Endothelial cell of umbilical vein (primary cell): ENCODE results near the gene MAP3K12. TPM values are rescaled to one million over a fixed set of nuclear protein-coding genes. Genes with fewer than 3 reads are reported as not detected.

Experiments
- BruUV-seq: library from RNA; stranded (reverse); fragments of 400-500 nt; replicated peaks from 2 replicates; lab custom pipeline; 2021; lab: Mats Ljungman, UMichigan
- CTCF ChIA-PET: fragments of 300-600, 350-600 bp; sonication (Branson Sonifier 250); formaldehyde crosslinking; loops from one replicate; lab custom pipeline; 2021; ENCODE audit warnings: antibody characterized with exemption, inconsistent platforms; lab: Charles Lee
- POLR2A ChIA-PET: fragments of 300-600, 350-600 bp; sonication (Branson Sonifier 250); formaldehyde crosslinking; loops from one replicate; lab custom pipeline; 2021; ENCODE audit warnings: antibody characterized with exemption, inconsistent platforms; lab: Charles Lee
- DNase-seq: peaks from one replicate; pipeline ENCODE4 v3.0.0-alpha.2; 2011; ENCODE audit warnings: low read depth, low spot score
- FAIRE-seq: peaks from 2 replicates; lab custom pipeline; 2011; peaks lifted over from hg19 to GRCh38; lab: Jason Lieb, UNC
- H2AFZ ChIP-seq: 2 replicates; pipeline ENCODE4 v1.6.0; 2012; ENCODE audit warnings: low read depth, low read length, control low read depth, inconsistent platforms
- H3K27ac ChIP-seq: 2 replicates; pipeline ENCODE4 v1.5.1; 2011; ENCODE audit warnings: low read depth, mild to moderate bottlenecking, control low read depth, low read length, moderate library complexity; ENCODE audit not compliant: insufficient read depth
- H3K27me3 ChIP-seq, 2 experiments: 2 replicates each; pipeline versions ENCODE4 v1.6.0 to v1.6.1; 2011; ENCODE audit warnings: low read length in 2 of 2, mixed read lengths in 1 of 2; ENCODE audit not compliant: control insufficient read depth in 2 of 2, insufficient read depth in 2 of 2
- H3K36me3 ChIP-seq, 2 experiments: 2 replicates in 1 of 2; 3 replicates in 1 of 2; pipeline ENCODE4 v1.5.1; 2011; ENCODE audit warnings: low read length in 2 of 2, mild to moderate bottlenecking in 1 of 2, moderate library complexity in 1 of 2; ENCODE audit not compliant: control insufficient read depth in 2 of 2, insufficient read depth in 2 of 2; ENCODE audit errors: extremely low read depth in 1 of 2
- H3K4me1 ChIP-seq: 3 replicates; pipeline ENCODE4 v1.5.1; 2011; ENCODE audit warnings: mild to moderate bottlenecking, low read length; ENCODE audit not compliant: control insufficient read depth, insufficient read depth; ENCODE audit errors: extremely low read depth
- H3K4me2 ChIP-seq: 2 replicates; pipeline ENCODE4 v1.6.1; 2011; ENCODE audit warnings: low read length, control low read depth, mixed read lengths; ENCODE audit not compliant: insufficient read depth
- H3K4me3 ChIP-seq, 3 experiments: fragments of 200-600 bp in 1 of 3; sonication (generic), shearing (Covaris generic) in 1 of 3; replicated peaks in 1 of 3; 2 replicates each; pipeline ENCODE4 v1.5.1; 2011 to 2016; ENCODE audit warnings: control low read depth in 3 of 3, low read length in 3 of 3, mild to moderate bottlenecking in 2 of 3, inconsistent platforms in 1 of 3, low read depth in 1 of 3, moderate library complexity in 1 of 3; ENCODE audit not compliant: insufficient read depth in 1 of 3
- H3K79me2 ChIP-seq: 2 replicates; pipeline ENCODE4 v1.6.0; 2012; ENCODE audit warnings: low read length, inconsistent platforms; ENCODE audit not compliant: control insufficient read depth, insufficient read depth
- H3K9ac ChIP-seq: replicated peaks from 2 replicates; pipeline ENCODE3; 2011; ENCODE audit warnings: low read length, control low read depth; ENCODE audit not compliant: insufficient read depth; ENCODE audit errors: extremely low read depth
- H3K9me1 ChIP-seq: replicated peaks from 3 replicates; pipeline ENCODE4 v1.6.0; 2011; ENCODE audit warnings: mild to moderate bottlenecking, low read length; ENCODE audit not compliant: control insufficient read depth, insufficient read depth; ENCODE audit errors: extremely low read depth
- H3K9me3 ChIP-seq: replicated peaks from 2 replicates; pipeline ENCODE4 v1.5.1; 2012; ENCODE audit warnings: low read length, inconsistent platforms; ENCODE audit not compliant: control insufficient read depth, insufficient read depth
- H4K20me1 ChIP-seq: replicated peaks from 2 replicates; pipeline ENCODE3; 2011; ENCODE audit warnings: mild to moderate bottlenecking, low read length; ENCODE audit not compliant: control insufficient read depth, insufficient read depth; ENCODE audit errors: extremely low read depth
- EZH2 ChIP-seq: IDR thresholded peaks from 2 replicates; pipeline ENCODE4 v1.6.1; 2012; ENCODE audit warnings: borderline replicate concordance, low read depth, mild to moderate bottlenecking, moderate library complexity, low read length, inconsistent platforms; ENCODE audit not compliant: severe bottlenecking
- FOS ChIP-seq: IDR thresholded peaks from 2 replicates; pipeline ENCODE4 v1.6.1; 2011; ENCODE audit warnings: mild to moderate bottlenecking, low read length, moderate library complexity, borderline replicate concordance; ENCODE audit not compliant: insufficient read depth
- GATA2 ChIP-seq: IDR thresholded peaks from 2 replicates; pipeline ENCODE4 v1.7.0; 2011; ENCODE audit warnings: low read depth, mild to moderate bottlenecking, moderate library complexity, mixed read lengths, low read length; ENCODE audit not compliant: insufficient read length, insufficient read depth
- JUN ChIP-seq: IDR thresholded peaks from 2 replicates; pipeline ENCODE4 v1.6.1; 2011; ENCODE audit warnings: borderline replicate concordance, low read depth; ENCODE audit not compliant: insufficient read length, insufficient read depth
- MYC ChIP-seq: IDR thresholded peaks from one replicate; pipeline ENCODE4 v1.6.1; 2011; ENCODE audit warnings: mild to moderate bottlenecking, low read depth, low read length
- POLR2A ChIP-seq: IDR thresholded peaks from 2 replicates; pipeline ENCODE4 v1.6.1; 2012; ENCODE audit warnings: low read depth, mild to moderate bottlenecking, control low read depth, low read length
- POLR2AphosphoS5 ChIP-seq: IDR thresholded peaks from 2 replicates; pipeline ENCODE4 v1.6.1; 2012; ENCODE audit warnings: low read depth, mild to moderate bottlenecking, control low read depth, low read length, moderate library complexity; ENCODE audit not compliant: insufficient read depth
- dilution Hi-C: fragments of 300-500 bp; cut with MboI; formaldehyde crosslinking; loops from one replicate; pipeline ENCODE4 v1.15.0; 2019; ENCODE audit warnings: low sequenced_read_pairs; ENCODE audit not compliant: extremely low pct_ligation_motif_present
- intact Hi-C: fragments of 100-400 bp; cut with micrococcal nuclease; formaldehyde crosslinking; loops from one replicate; pipeline ENCODE4 v1.10.0; 2022
- polyA plus RNA-seq, 4 experiments: library from polyadenylated mRNA; depleted of rRNA in 3 of 4; stranded (reverse) in 3 of 4; unstranded in 1 of 4; fragments of >200 nt; gene quantifications; 2 replicates each; pipeline versions ENCODE4 v1.2.1 to v1.2.3, GENCODE V29; 2011 to 2012; ENCODE audit warnings: missing spikeins in 1 of 4
- total RNA-seq: library from RNA; stranded (reverse); gene quantifications from 2 replicates; pipeline ENCODE4 v1.2.3, GENCODE V29; 2021
- TF ChIP-seq, protein P1 (sequence below), 2 donors: IDR thresholded peaks; 1 replicate in 1 of 2; 2 replicates in 1 of 2; pipeline ENCODE4 v1.5.1; 2011; ENCODE audit warnings: low read length in 2 of 2, mild to moderate bottlenecking in 2 of 2, moderate library complexity in 2 of 2, control low read depth in 1 of 2, inconsistent platforms in 1 of 2, low read depth in 1 of 2; ENCODE audit not compliant: insufficient read depth in 1 of 2; ENCODE audit errors: extremely low read depth in 1 of 2
- TF ChIP-seq, protein P2 (sequence below): IDR thresholded peaks from 2 replicates; pipeline ENCODE4 v1.6.1; 2011; ENCODE audit not compliant: insufficient read depth, insufficient read length

MAP3K12 gene
- total and polyA plus RNA-seq, 2 donors (not counting 3 experiments of a cell fraction or from before 2014, with no cell fraction given), result 29.3 to 66.2 TPM

DNA sequence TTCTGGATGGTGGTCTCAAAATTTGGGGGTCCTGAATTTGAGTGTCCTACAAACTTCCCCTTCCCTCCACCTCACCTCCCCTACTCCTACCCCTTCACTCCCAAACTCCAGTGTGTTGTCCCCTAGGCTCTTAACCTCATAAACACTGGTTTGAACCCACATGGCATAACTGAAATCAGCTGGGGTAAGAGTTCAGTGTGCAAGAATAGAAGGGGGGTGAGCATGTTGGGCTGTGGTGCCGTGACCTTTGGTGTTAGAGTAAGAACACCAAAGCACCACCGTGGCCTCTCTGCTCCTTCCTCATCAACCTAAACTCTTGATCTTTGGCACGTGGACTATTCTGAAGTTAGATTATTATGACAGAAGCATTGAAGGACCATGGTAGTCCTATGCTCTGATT, 36.3 kb downstream of the MAP3K12 start:
- H3K36me3 ChIP-seq, result peaks cover 70 to 87% of the 10 kb centered on the region in 2 experiments

More for the DNA sequence above, 36.3 kb downstream of the MAP3K12 start:
- DNase-seq, result no peak
- Histone ChIP-seq H3K27me3 (no peaks in the 10 kb centered on the region), H3K4me2 (no peak overlapping the region), H3K4me1 (no peaks in the 10 kb centered on the region), H3K27ac (no peak overlapping the region), H2AFZ (no peak overlapping the region), H3K9me1 (no peaks in the 10 kb centered on the region), H3K79me2 (peaks cover 89% of the 10 kb centered on the region), H4K20me1 (peaks cover 24% of the 10 kb centered on the region), H3K9me3 (no peaks in the 10 kb centered on the region), H3K9ac (no peak overlapping the region), H3K4me3 (no peak overlapping the region)
- ChIA-PET POLR2A (no interaction called here), CTCF (interaction anchor here (1.2 kb wide), 1 partner anchor 14 kb away, joined by 6 read pairs; no protein-coding TSS in a partner anchor)
- dilution Hi-C loops, result no loop called here
- intact Hi-C loops, result no loop called here
- BruUV-seq, result no TSS peak
- no peak for FAIRE-seq
- no peak for TF ChIP-seq POLR2A
- TF ChIP-seq EZH2, result no peak
- TF ChIP-seq FOS, result no peak
- TF ChIP-seq POLR2AphosphoS5, result no peak
- TF ChIP-seq GATA2, result no peak
- TF ChIP-seq, protein P1, sequence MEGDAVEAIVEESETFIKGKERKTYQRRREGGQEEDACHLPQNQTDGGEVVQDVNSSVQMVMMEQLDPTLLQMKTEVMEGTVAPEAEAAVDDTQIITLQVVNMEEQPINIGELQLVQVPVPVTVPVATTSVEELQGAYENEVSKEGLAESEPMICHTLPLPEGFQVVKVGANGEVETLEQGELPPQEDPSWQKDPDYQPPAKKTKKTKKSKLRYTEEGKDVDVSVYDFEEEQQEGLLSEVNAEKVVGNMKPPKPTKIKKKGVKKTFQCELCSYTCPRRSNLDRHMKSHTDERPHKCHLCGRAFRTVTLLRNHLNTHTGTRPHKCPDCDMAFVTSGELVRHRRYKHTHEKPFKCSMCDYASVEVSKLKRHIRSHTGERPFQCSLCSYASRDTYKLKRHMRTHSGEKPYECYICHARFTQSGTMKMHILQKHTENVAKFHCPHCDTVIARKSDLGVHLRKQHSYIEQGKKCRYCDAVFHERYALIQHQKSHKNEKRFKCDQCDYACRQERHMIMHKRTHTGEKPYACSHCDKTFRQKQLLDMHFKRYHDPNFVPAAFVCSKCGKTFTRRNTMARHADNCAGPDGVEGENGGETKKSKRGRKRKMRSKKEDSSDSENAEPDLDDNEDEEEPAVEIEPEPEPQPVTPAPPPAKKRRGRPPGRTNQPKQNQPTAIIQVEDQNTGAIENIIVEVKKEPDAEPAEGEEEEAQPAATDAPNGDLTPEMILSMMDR (IDR thresholded peaks at IDR 0.05; ENCODE audit: extremely low read depth in 1 of 2, insufficient read depth in 1 of 2, low read depth in 1 of 2, low read length in 2 of 2), result no peak
- TF ChIP-seq, protein P2, sequence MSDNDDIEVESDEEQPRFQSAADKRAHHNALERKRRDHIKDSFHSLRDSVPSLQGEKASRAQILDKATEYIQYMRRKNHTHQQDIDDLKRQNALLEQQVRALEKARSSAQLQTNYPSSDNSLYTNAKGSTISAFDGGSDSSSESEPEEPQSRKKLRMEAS, result no peak
- no peak for TF ChIP-seq JUN
- TF ChIP-seq MYC, result no peak
